ENCODE data around the gene SIX1.

The SIX1 gene

GRCh38 chr14:60640859-60641741, 8.2 kb downstream of the SIX1 start:
- no peak overlapping the region for H3K27ac Mint-ChIP-seq
- no peak overlapping the region for H3K4me3 Mint-ChIP-seq
- H3K4me1 Mint-ChIP-seq (ENCODE audit: low read depth), result peaks cover 37% of the 10 kb centered on the region
- H3K27me3 Mint-ChIP-seq, result peaks cover 92% of the 10 kb centered on the region
- no peaks in the 10 kb centered on the region for H3K36me3 Mint-ChIP-seq (ENCODE audit: low read depth)
- H3K9me3 Mint-ChIP-seq, result no peaks in the 10 kb centered on the region
- DNase-seq, result no peak

DNA sequence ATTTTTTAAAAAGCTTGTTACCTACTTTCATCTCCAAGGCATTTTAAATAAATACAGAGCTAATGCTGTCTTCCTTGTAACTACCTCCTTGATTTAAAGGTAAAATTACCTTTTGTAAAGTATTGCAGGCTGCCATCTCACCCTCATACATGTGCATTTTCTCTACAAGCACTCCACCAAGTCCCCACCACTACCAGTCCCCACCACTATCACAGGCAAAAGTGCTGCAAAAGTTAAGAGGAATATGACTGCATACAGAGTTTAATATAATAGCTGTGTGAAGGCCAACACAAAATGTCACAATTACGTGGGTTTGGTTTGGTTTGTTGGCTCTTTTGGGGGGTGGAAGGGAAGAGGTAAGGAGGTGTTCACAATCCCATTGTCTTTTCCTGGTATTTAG, 9.6 kb downstream of the SIX1 start:
- no peak overlapping the region for H3K27ac Mint-ChIP-seq
- H3K9me3 Mint-ChIP-seq, result no peaks in the 10 kb centered on the region
- DNase-seq, result no peak
- H3K27me3 Mint-ChIP-seq, result peaks cover 91% of the 10 kb centered on the region
- no peaks in the 10 kb centered on the region for H3K36me3 Mint-ChIP-seq (ENCODE audit: low read depth)
- H3K4me3 Mint-ChIP-seq, result no peak overlapping the region
- peaks cover 34% of the 10 kb centered on the region for H3K4me1 Mint-ChIP-seq (ENCODE audit: low read depth)

GRCh38 chr14:60637479-60638315, 11.6 kb downstream of the SIX1 start:
- H3K36me3 Mint-ChIP-seq (ENCODE audit: low read depth), result no peaks in the 10 kb centered on the region

DNA sequence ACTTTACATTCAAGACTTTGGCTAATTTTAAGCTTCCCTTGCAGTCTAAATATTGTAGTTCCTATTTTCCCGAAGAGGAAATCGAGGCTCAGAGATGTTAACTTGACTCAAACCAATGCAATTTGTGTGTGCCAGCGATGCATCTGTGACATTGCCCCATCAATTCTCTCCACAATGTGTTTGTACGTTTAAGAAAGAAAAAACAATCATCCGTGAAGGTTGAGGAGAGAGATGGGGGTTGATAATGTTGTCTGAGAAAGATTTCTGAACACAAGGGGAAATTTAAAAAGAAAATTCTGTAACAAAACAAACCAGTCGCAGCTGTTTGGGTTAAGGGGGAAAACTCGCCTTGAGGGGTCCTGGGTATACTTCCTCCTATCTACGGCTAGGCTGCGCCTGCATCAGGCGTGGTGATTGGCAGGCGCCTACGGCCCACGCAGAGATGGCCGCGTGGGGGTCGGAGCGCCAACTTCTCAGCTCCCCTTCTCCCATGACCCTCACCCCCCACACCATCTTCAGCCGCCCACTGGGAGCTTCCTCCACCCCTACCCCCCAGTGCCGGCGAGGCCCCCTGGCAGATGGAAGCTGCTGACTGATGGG, 12.3 kb downstream of the SIX1 start:
- Mint-ChIP-seq H3K4me1 (ENCODE audit: low read depth) (peaks cover 27% of the 10 kb centered on the region), H3K36me3 (ENCODE audit: low read depth) (no peaks in the 10 kb centered on the region), H3K27ac (no peak overlapping the region), H3K9me3 (no peaks in the 10 kb centered on the region), H3K27me3 (peaks cover 70% of the 10 kb centered on the region), H3K4me3 (no peak overlapping the region)
- no peak for DNase-seq

More at GRCh38 chr14:60637479-60638315, 11.6 kb downstream of the SIX1 start:
- no peak for DNase-seq
- peaks cover 27% of the 10 kb centered on the region for H3K4me1 Mint-ChIP-seq (ENCODE audit: low read depth)
- H3K27ac Mint-ChIP-seq, result no peak overlapping the region
- no peaks in the 10 kb centered on the region for H3K9me3 Mint-ChIP-seq
- peaks cover 75% of the 10 kb centered on the region for H3K27me3 Mint-ChIP-seq
- H3K4me3 Mint-ChIP-seq, result peak overlapping the region; percentile 41

- Mint-ChIP-seq H3K27ac (no peak overlapping the region), H3K36me3 (ENCODE audit: low read depth) (no peaks in the 10 kb centered on the region), H3K4me3 (no peak overlapping the region), H3K27me3 (peaks cover 45% of the 10 kb centered on the region), H3K4me1 (ENCODE audit: low read depth) (peaks cover 22% of the 10 kb centered on the region), H3K9me3 (no peaks in the 10 kb centered on the region)
- no peak for DNase-seq
Observed at GRCh38 chr14:60634153-60634552, 15.1 kb downstream of the SIX1 start.

DNA sequence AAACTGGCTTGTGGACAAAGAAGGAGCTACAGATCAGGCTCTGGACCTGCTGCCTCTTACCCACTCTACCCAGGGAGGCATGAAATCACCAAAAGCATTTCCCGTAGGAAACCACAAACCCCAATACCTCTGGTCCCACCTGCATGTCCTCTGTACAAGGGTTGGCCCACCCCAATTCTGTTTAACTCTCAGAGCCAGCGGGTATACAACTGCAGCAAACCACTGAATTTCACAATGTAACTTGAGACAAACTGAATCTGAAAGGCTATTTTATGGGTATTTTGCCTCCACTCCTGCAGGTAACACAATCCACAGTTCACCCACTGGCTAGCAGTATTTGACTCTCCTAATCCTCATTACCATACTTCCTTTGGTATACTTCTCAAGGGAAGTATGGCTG, 16.5 kb downstream of the SIX1 start:
- Mint-ChIP-seq H3K36me3 (ENCODE audit: low read depth) (no peaks in the 10 kb centered on the region), H3K9me3 (no peaks in the 10 kb centered on the region), H3K4me3 (no peak overlapping the region), H3K27ac (no peak overlapping the region), H3K4me1 (ENCODE audit: low read depth) (peaks cover 13% of the 10 kb centered on the region), H3K27me3 (peaks cover 31% of the 10 kb centered on the region)
- no peak for DNase-seq

- H3K4me3 Mint-ChIP-seq, result no peak overlapping the region
- peaks cover 13% of the 10 kb centered on the region for H3K4me1 Mint-ChIP-seq (ENCODE audit: low read depth)
- H3K9me3 Mint-ChIP-seq, result no peaks in the 10 kb centered on the region
- H3K27ac Mint-ChIP-seq, result no peak overlapping the region
- H3K36me3 Mint-ChIP-seq (ENCODE audit: low read depth), result no peaks in the 10 kb centered on the region
- H3K27me3 Mint-ChIP-seq, result peaks cover 28% of the 10 kb centered on the region
- no peak for DNase-seq
Observed at GRCh38 chr14:60632257-60632656, 17.0 kb downstream of the SIX1 start.

GRCh38 chr14:60631842-60632241, 17.4 kb downstream of the SIX1 start:
- Mint-ChIP-seq H3K27ac (no peak overlapping the region), H3K4me3 (no peak overlapping the region), H3K9me3 (no peaks in the 10 kb centered on the region), H3K4me1 (ENCODE audit: low read depth) (peaks cover 10% of the 10 kb centered on the region), H3K36me3 (ENCODE audit: low read depth) (no peaks in the 10 kb centered on the region), H3K27me3 (peaks cover 24% of the 10 kb centered on the region)
- no peak for DNase-seq

- no peak for DNase-seq
- H3K27ac Mint-ChIP-seq, result no peak overlapping the region
- H3K27me3 Mint-ChIP-seq, result peaks cover 12% of the 10 kb centered on the region
- peaks cover 8% of the 10 kb centered on the region for H3K4me1 Mint-ChIP-seq (ENCODE audit: low read depth)
- no peaks in the 10 kb centered on the region for H3K9me3 Mint-ChIP-seq
- no peaks in the 10 kb centered on the region for H3K36me3 Mint-ChIP-seq (ENCODE audit: low read depth)
- no peak overlapping the region for H3K4me3 Mint-ChIP-seq
Observed at GRCh38 chr14:60630129-60630528, 19.1 kb downstream of the SIX1 start.

- no peaks in the 10 kb centered on the region for H3K9me3 Mint-ChIP-seq
- H3K4me1 Mint-ChIP-seq (ENCODE audit: low read depth), result peaks cover 8% of the 10 kb centered on the region
- no peak for DNase-seq
- no peak overlapping the region for H3K27ac Mint-ChIP-seq
- H3K36me3 Mint-ChIP-seq (ENCODE audit: low read depth), result no peaks in the 10 kb centered on the region
- no peak overlapping the region for H3K4me3 Mint-ChIP-seq
- peaks cover 22% of the 10 kb centered on the region for H3K27me3 Mint-ChIP-seq
Observed at GRCh38 chr14:60628892-60629291, 20.4 kb downstream of the SIX1 start.

DNA sequence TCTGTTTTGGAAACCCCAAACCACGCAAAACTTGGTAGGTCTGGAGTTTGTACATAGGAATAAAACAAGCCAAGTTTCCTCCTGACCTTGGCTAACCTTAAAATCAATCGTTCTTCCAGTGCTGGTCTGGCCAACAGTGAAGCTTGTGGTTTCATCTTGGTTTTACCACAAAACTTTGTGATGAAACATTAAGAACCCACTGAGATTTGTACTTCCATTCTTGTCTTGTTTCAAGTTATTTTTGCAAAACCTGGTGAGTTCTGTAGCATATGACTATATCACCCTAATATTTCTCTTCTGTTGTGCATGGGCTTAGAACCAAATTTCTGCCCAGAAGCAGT, 26.4 kb downstream of the SIX1 start:
- H3K27ac Mint-ChIP-seq, result no peak overlapping the region
- DNase-seq, result no peak
- H3K9me3 Mint-ChIP-seq, result no peaks in the 10 kb centered on the region
- peaks cover 32% of the 10 kb centered on the region for H3K27me3 Mint-ChIP-seq
- no peaks in the 10 kb centered on the region for H3K36me3 Mint-ChIP-seq (ENCODE audit: low read depth)
- H3K4me3 Mint-ChIP-seq, result no peak overlapping the region
- H3K4me1 Mint-ChIP-seq (ENCODE audit: low read depth), result no peaks in the 10 kb centered on the region

DNA sequence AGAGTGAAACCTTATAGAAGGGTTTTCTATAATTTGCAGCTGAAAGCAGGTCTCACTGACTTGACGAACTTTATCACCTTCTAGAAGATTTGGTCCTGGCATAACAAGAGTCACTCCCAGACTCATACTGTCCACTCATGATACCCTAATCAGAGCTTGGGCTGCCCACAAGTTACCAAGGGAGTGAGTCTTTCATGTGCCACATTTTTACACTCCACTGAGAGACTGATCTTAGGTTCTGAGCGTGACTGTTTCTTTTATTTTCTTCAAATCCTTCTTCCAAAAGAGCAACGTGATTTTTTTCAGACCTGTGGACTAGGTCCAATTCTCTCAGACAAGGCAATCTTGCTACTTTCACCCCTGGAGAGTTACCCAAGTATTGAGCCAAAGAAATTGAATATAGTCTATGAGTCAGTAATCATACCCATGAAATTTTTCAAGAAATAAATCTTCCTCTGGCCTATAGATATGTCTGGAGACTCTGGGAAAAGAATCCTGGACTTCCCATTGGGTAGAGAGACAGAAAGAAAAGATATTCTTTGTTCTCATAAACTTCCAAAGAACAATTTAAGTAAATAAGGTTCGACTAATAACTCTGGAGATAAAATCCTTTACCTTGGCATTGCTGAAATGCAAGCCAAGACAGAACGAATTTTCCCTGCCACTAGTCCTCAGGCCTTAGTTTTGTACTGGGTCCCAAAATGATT, 26.9 kb downstream of the SIX1 start:
- DNase-seq, result no peak
- Mint-ChIP-seq H3K4me1 (ENCODE audit: low read depth) (no peaks in the 10 kb centered on the region), H3K36me3 (ENCODE audit: low read depth) (no peaks in the 10 kb centered on the region), H3K9me3 (no peaks in the 10 kb centered on the region), H3K27ac (no peak overlapping the region), H3K4me3 (no peak overlapping the region), H3K27me3 (peaks cover 32% of the 10 kb centered on the region)

DNA sequence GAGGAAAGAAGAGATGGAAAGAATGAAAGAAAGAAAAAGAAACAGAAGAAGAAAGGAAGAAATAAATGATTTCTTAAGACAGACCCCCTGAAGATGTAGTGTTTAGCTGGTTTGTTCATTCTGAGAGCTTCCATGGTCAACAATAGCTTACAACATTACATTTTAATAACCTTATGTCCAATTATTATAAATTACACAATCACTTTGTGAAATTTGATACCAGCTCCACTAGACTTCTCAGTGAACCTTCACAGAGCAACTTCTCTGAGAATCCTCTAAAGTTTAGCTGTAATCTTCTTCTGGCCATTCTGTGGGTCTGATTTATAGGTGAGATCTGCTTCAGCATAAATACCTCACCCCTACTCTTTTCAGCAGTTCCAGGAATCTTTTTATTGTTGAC, 27.9 kb downstream of the SIX1 start:
- no peak overlapping the region for H3K4me3 Mint-ChIP-seq
- H3K27ac Mint-ChIP-seq, result no peak overlapping the region
- DNase-seq, result no peak
- peaks cover 32% of the 10 kb centered on the region for H3K27me3 Mint-ChIP-seq
- no peaks in the 10 kb centered on the region for H3K4me1 Mint-ChIP-seq (ENCODE audit: low read depth)
- no peaks in the 10 kb centered on the region for H3K9me3 Mint-ChIP-seq
- no peaks in the 10 kb centered on the region for H3K36me3 Mint-ChIP-seq (ENCODE audit: low read depth)

GRCh38 chr14:60618241-60618640, 31.0 kb downstream of the SIX1 start:
- Mint-ChIP-seq H3K4me1 (ENCODE audit: low read depth) (no peaks in the 10 kb centered on the region), H3K36me3 (ENCODE audit: low read depth) (no peaks in the 10 kb centered on the region), H3K27me3 (peaks cover 24% of the 10 kb centered on the region), H3K4me3 (no peak overlapping the region), H3K27ac (no peak overlapping the region), H3K9me3 (no peaks in the 10 kb centered on the region)
- no peak for DNase-seq
